NT2/D1 (cell line): ENCODE measurements around the gene SNAPC1.

Experiments used
- YY1 ChIP-seq: IDR thresholded peaks from 2 replicates; pipeline ENCODE4 v1.6.1; 2011; ENCODE audit not compliant: insufficient read length, insufficient read depth
- ZNF274 ChIP-seq: IDR thresholded peaks from 2 replicates; pipeline ENCODE4 v1.6.1; 2011; ENCODE audit warnings: mild to moderate bottlenecking, low read depth, low read length

DNA sequence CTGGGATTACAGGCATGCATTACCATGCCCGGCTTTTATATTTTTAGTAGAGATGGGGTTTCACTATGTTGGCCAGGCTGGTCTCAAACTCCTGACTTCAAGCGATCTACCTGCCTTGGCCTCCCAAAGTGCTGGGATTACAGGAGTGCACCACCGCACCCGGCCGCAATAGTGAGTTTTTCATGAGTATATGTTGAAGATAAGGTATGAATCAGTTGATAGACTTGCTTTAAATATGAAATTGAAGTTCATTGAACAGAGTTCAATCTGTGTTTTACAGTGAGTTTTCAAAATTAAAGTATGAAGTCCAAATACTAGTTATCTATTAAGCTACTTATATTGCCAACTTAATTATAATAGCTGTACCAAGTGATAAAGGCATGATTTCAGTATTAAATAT is 35.1 kb downstream of the SNAPC1 start:
- no peak for TF ChIP-seq YY1
- no peak for TF ChIP-seq ZNF274
